Measurements from ENCODE around the gene ANKIB1. TPM values are rescaled to one million over a fixed set of nuclear protein-coding genes. Genes with fewer than 3 reads are reported as not detected.

Gene ANKIB1
- total and polyA plus RNA-seq, 11 donors, result 9.0 to 67.9 (median 43.4) TPM

- intact Hi-C loops (cut with DNase I), result no loop called here
- WGBS, 4 donors, result 63 to 81% (median 70%) methylated on average over 5 of the region's 5 CpGs
- no peaks in the 10 kb centered on the region for H3K36me3 ChIP-seq
- TF ChIP-seq POLR2A (IDR thresholded peaks at IDR 0.05), result no peak
- TF ChIP-seq, protein P1, sequence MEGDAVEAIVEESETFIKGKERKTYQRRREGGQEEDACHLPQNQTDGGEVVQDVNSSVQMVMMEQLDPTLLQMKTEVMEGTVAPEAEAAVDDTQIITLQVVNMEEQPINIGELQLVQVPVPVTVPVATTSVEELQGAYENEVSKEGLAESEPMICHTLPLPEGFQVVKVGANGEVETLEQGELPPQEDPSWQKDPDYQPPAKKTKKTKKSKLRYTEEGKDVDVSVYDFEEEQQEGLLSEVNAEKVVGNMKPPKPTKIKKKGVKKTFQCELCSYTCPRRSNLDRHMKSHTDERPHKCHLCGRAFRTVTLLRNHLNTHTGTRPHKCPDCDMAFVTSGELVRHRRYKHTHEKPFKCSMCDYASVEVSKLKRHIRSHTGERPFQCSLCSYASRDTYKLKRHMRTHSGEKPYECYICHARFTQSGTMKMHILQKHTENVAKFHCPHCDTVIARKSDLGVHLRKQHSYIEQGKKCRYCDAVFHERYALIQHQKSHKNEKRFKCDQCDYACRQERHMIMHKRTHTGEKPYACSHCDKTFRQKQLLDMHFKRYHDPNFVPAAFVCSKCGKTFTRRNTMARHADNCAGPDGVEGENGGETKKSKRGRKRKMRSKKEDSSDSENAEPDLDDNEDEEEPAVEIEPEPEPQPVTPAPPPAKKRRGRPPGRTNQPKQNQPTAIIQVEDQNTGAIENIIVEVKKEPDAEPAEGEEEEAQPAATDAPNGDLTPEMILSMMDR (IDR thresholded peaks at IDR 0.05), result no peak
- H3K27ac ChIP-seq, result no peak overlapping the region
- DNase-seq (no peak), ATAC-seq (no peak)
- no peaks in the 10 kb centered on the region for H3K9me3 ChIP-seq
- H3K4me3 ChIP-seq, result no peak overlapping the region
- H3K4me1 ChIP-seq, result no peaks in the 10 kb centered on the region
- peaks cover 0 to 5% (median 0%) of the 10 kb centered on the region in 9 donors for H3K27me3 ChIP-seq
Observed at GRCh38 chr7:92413550-92413949, 167.8 kb downstream of the ANKIB1 start.

GRCh38 chr7:92415225-92415624 is 169.5 kb downstream of the ANKIB1 start:
- no peak for ATAC-seq
- intact Hi-C loops (cut with DNase I), result no loop called here
- no peaks in the 10 kb centered on the region for H3K36me3 ChIP-seq

DNA sequence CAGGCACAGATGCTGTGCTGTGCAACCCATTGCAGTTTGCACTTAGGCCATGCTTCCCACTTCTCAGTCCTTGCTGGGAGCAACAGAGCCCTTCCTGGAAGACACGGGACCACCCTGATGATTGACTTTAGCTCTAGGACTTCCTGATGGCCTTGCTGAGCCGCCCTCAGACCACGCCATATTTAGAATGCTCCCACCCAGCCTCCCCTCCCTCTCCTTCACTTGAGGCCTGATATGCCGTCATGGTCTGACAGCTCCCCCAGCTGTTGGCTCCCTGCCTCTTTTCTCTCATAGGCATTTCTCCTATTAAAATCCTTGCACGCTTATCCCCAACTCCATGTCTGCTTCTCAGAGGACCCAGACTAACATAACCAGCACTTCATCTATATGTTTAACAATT is 172.1 kb downstream of the ANKIB1 start:
- DNase-seq (no peak), ATAC-seq (peak in 1 of 4 donors; percentile 22)
- WGBS, 4 donors, result 44 to 65% (median 50%) methylated on average over 5 of the region's 5 CpGs
- Histone ChIP-seq H3K36me3 (no peaks in the 10 kb centered on the region), H3K4me3 (no peak overlapping the region), H3K4me1 (no peaks in the 10 kb centered on the region), H3K27ac (no peak overlapping the region), H3K9me3 (no peaks in the 10 kb centered on the region), H3K27me3 (peaks cover 0 to 4% (median 0%) of the 10 kb centered on the region in 9 donors)
- intact Hi-C loops (cut with DNase I), result no loop called here
- TF ChIP-seq, protein P1 (IDR thresholded peaks at IDR 0.05), result no peak
- TF ChIP-seq POLR2A (IDR thresholded peaks at IDR 0.05), result no peak

More at GRCh38 chr7:92415225-92415624, 169.5 kb downstream of the ANKIB1 start:
- WGBS, 4 donors, result 84 to 93% (median 90%) methylated on average over 5 of the region's 5 CpGs
- DNase-seq, result no peak
- H3K27me3 ChIP-seq, result peaks cover 0 to 5% (median 0%) of the 10 kb centered on the region in 9 donors
- no peaks in the 10 kb centered on the region for H3K9me3 ChIP-seq
- H3K4me3 ChIP-seq, result no peak overlapping the region
- H3K4me1 ChIP-seq, result no peaks in the 10 kb centered on the region
- TF ChIP-seq, protein P1 (IDR thresholded peaks at IDR 0.05), result no peak
- no peak for TF ChIP-seq POLR2A (IDR thresholded peaks at IDR 0.05)
- H3K27ac ChIP-seq, result no peak overlapping the region

GRCh38 chr7:92421676-92422435 is 176.1 kb downstream of the ANKIB1 start:
- Histone ChIP-seq H3K4me3 (no peak overlapping the region), H3K36me3 (no peaks in the 10 kb centered on the region), H3K27ac (no peak overlapping the region), H3K9me3 (no peaks in the 10 kb centered on the region), H3K4me1 (peaks cover 0 to 10% (median 0%) of the 10 kb centered on the region in 12 donors), H3K27me3 (peaks cover 0 to 13% (median 9%) of the 10 kb centered on the region in 9 donors)
- DNase-seq, result no peak
- 60 to 65% (median 62%) methylated on average over 5 of the region's 5 CpGs for WGBS, 4 donors
- ATAC-seq, result no peak
- no peak for TF ChIP-seq POLR2A (IDR thresholded peaks at IDR 0.05)
- TF ChIP-seq, protein P1 (IDR thresholded peaks at IDR 0.05), result no peak
- intact Hi-C loops (cut with DNase I), result loop anchor here in 2 of 10 donors (10.0 kb wide), 1 partner anchor 633 kb away; no protein-coding TSS in a partner anchor

Measured in heart left ventricle (tissue), 16 donors.